Epithelial cell of umbilical artery (primary cell): ENCODE results near the gene TTC14. TPM values are rescaled to one million over a fixed set of nuclear protein-coding genes. Genes with fewer than 3 reads are reported as not detected.

Source experiments
- total RNA-seq: library from RNA; depleted of rRNA; stranded (reverse); fragments of >200 nt; gene quantifications from 2 replicates; pipeline ENCODE4 v1.2.3, GENCODE V29; 2014

Gene TTC14, protein sequence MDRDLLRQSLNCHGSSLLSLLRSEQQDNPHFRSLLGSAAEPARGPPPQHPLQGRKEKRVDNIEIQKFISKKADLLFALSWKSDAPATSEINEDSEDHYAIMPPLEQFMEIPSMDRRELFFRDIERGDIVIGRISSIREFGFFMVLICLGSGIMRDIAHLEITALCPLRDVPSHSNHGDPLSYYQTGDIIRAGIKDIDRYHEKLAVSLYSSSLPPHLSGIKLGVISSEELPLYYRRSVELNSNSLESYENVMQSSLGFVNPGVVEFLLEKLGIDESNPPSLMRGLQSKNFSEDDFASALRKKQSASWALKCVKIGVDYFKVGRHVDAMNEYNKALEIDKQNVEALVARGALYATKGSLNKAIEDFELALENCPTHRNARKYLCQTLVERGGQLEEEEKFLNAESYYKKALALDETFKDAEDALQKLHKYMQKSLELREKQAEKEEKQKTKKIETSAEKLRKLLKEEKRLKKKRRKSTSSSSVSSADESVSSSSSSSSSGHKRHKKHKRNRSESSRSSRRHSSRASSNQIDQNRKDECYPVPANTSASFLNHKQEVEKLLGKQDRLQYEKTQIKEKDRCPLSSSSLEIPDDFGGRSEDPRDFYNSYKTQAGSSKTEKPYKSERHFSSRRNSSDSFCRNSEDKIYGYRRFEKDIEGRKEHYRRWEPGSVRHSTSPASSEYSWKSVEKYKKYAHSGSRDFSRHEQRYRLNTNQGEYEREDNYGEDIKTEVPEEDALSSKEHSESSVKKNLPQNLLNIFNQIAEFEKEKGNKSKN
- 19.2 and 36.8 TPM in 2 replicates for total RNA-seq

DNA sequence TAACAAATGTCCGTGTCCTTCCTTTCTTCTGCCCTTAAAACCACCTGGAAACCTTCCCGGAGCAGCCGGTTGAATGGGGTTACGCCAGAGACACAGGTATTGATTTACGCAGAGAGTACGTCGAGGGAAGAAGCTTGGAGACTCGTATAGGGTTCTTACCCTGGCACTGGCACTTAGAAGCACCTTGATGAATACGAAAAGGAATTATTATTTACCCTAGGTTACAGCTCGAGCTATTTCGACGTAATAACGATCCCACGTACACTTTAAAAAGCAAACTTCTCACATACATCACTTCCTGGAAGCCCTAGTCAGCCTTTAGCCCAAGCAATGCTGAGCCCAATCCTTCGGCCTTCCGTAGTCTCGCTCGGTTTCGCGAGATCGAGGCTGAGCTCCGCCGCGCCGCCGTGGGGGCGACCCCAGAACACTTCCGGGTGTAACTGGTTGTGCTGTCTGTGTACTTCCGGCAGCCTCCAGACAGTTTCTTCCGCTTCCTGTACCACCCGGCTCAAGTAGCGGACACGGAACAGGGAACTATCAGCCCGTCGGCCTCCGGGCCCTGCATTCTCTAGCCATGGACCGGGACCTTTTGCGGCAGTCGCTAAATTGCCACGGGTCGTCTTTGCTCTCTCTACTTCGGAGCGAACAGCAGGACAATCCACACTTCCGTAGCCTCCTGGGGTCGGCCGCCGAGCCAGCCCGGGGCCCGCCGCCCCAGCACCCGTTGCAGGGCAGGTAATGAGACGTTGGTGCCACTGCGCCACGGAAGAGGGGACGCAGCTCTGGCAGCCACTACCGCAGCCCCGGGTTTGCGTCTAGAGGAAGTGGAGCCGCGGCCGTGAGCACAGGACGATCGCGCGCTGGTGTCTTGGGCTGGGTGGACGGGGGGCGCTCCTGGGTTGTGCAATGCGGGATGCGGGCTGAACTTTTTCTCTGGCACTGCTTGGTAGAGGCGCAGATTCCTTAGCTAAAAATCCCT lies at the start of gene TTC14:
Gene TTC14 (plus strand): TSS at position 476 of the 979 bp plus-strand sequence. CDS start 99 bp downstream, at position 575.

Other genes with a start within 250 kb of the TTC14 start
- gene CCDC39, start 77.3 kb downstream of the TTC14 start, total RNA-seq = not detected in 2 replicates